K562 (cell line): ENCODE measurements around the gene TXNRD2. TPM values are rescaled to one million over a fixed set of nuclear protein-coding genes. Genes with fewer than 3 reads are reported as not detected.

ENCODE experiments used
- ARHGAP35 ChIP-seq: fragments of 450-650 bp; IDR thresholded peaks from 2 replicates; pipeline ENCODE4 v1.6.1; 2018; ENCODE audit not compliant: partially characterized antibody
- CHD1 ChIP-seq: fragments of 200-600 bp; sonication (generic); IDR thresholded peaks from one replicate; pipeline ENCODE4 v1.6.1; 2012; ENCODE audit warnings: mild to moderate bottlenecking, moderate library complexity, low read length, inconsistent platforms
- ERF ChIP-seq: fragments of 450-650 bp; formaldehyde crosslinking; IDR thresholded peaks from 2 replicates; pipeline ENCODE4 v1.4.0; 2020; ENCODE audit warnings: mild to moderate bottlenecking, mixed read lengths
- FOXA1 ChIP-seq: fragments of 450-650 bp; IDR thresholded peaks from 2 replicates; pipeline ENCODE4 v1.6.1; 2016; ENCODE audit warnings: mild to moderate bottlenecking, borderline replicate concordance
- FOXP1 ChIP-seq: sonication (generic); formaldehyde crosslinking; IDR thresholded peaks from 2 replicates; pipeline ENCODE4 v1.8.0; 2022; ENCODE audit warnings: mild to moderate bottlenecking, missing genetic modification reagents
- HEY1 ChIP-seq: fragments of 250-450 bp; sonication (Bioruptor Pico); IDR thresholded peaks from 2 replicates; pipeline ENCODE4 v1.5.0; 2020; ENCODE audit warnings: mild to moderate bottlenecking, moderate library complexity, borderline replicate concordance
- HSF4 ChIP-seq: fragments of 250-450 bp; sonication (Bioruptor Pico); IDR thresholded peaks from 2 replicates; pipeline ENCODE4 v2.1.2; 2022; ENCODE audit warnings: mild to moderate bottlenecking, moderate library complexity, borderline replicate concordance
- ILK ChIP-seq: fragments of 450-650 bp; IDR thresholded peaks from 2 replicates; pipeline ENCODE4 v1.6.1; 2016; ENCODE audit warnings: missing genetic modification characterization, low read depth, mild to moderate bottlenecking, missing compliant biosample characterization, moderate library complexity, borderline replicate concordance
- NBN ChIP-seq: fragments of 450-650 bp; IDR thresholded peaks from 2 replicates; pipeline ENCODE4 v1.6.1; 2016; ENCODE audit warnings: low read depth, mild to moderate bottlenecking
- NCOA1 ChIP-seq: fragments of 450-650 bp; IDR thresholded peaks from 2 replicates; pipeline ENCODE4 v1.6.1; 2016; ENCODE audit warnings: low read depth
- RAD51 ChIP-seq: fragments of 450-650 bp; IDR thresholded peaks from 2 replicates; pipeline ENCODE4 v1.7.1; 2016; ENCODE audit warnings: low read depth, mild to moderate bottlenecking, borderline replicate concordance
- ZNF212 ChIP-seq: fragments of 450-650 bp; formaldehyde crosslinking; IDR thresholded peaks from 2 replicates; pipeline ENCODE4 v1.4.0; 2020; ENCODE audit warnings: mild to moderate bottlenecking
- ZNF263 ChIP-seq: sonication (generic); formaldehyde crosslinking; IDR thresholded peaks from 2 replicates; pipeline ENCODE4 v1.8.0; 2022; ENCODE audit warnings: mild to moderate bottlenecking, missing genetic modification reagents, borderline replicate concordance
- ZNF778 ChIP-seq: fragments of 450-650 bp; formaldehyde crosslinking; IDR thresholded peaks from 2 replicates; pipeline ENCODE4 v1.4.0; 2020; ENCODE audit warnings: mild to moderate bottlenecking, moderate library complexity
- polyA plus RNA-seq, 8 experiments: library from polyadenylated mRNA; depleted of rRNA in 4 of 8; stranded (reverse) in 5 of 8; unstranded in 3 of 8; fragments of >200 nt; fragmentation: Nextera tagmentation in 2 of 8; fragmentation: Illumina TruSeq in 1 of 8; extraction: Ambion mirVana in 2 of 8; extraction: Trizol in 1 of 8; gene quantifications; 2 replicates each; pipeline versions ENCODE4 v1.2.1 to v1.2.3, GENCODE V29; 2011 to 2014; ENCODE audit warnings: inconsistent platforms in 1 of 8, missing spikeins in 1 of 8
- total RNA-seq, 7 experiments: library from RNA; depleted of rRNA in 6 of 7; stranded (reverse); fragments of >200 nt in 6 of 7; fragmentation: Illumina TruSeq in 2 of 7; extraction: Trizol in 2 of 7; gene quantifications; 2 replicates each; pipeline versions ENCODE4 v1.2.1 to v1.2.3, GENCODE V29; 2011 to 2021; ENCODE audit warnings: low replicate concordance in 1 of 7
- TF ChIP-seq, protein P1 (sequence below): sonication (generic); formaldehyde crosslinking; IDR thresholded peaks from 2 replicates; pipeline ENCODE4 v1.8.1; 2023; ENCODE audit warnings: mild to moderate bottlenecking, missing genetic modification reagents
- TF ChIP-seq, protein P2 (sequence below), 2 experiments: fragments of 250-450 bp in 1 of 2; fragments of 450-650 bp in 1 of 2; sonication (Bioruptor Pico) in 1 of 2; IDR thresholded peaks; 2 replicates each; pipeline versions ENCODE4 v1.6.1 to v1.8.0; 2016 to 2021; ENCODE audit warnings: mild to moderate bottlenecking in 2 of 2, moderate library complexity in 2 of 2, missing compliant biosample characterization in 1 of 2, missing genetic modification characterization in 1 of 2
- TF ChIP-seq, protein P3 (sequence below): fragments of 250-450 bp; sonication (Bioruptor Pico); IDR thresholded peaks from 2 replicates; pipeline ENCODE4 v1.8.0; 2021; ENCODE audit warnings: moderate library complexity, mild to moderate bottlenecking, inconsistent platforms
- TF ChIP-seq, protein P4 (sequence below): fragments of 450-650 bp; formaldehyde crosslinking; conservative IDR thresholded peaks from 2 replicates; pipeline ENCODE4 v1.4.0; 2022; ENCODE audit warnings: mild to moderate bottlenecking, missing genetic modification characterization
- TF ChIP-seq, protein P5 (sequence below): sonication (generic); formaldehyde crosslinking; IDR thresholded peaks from 2 replicates; pipeline ENCODE4 v1.8.1; 2022; ENCODE audit warnings: missing genetic modification reagents
- TF ChIP-seq, protein P6 (sequence below): fragments of 250-450 bp; sonication (Bioruptor Pico); IDR thresholded peaks from 2 replicates; pipeline ENCODE4 v1.4.0; 2020; ENCODE audit warnings: mild to moderate bottlenecking, moderate library complexity

The TXNRD2 gene
- total and polyA plus RNA-seq, 9 of the 15 experiments (the other 6 are each of a cell fraction or from before 2014, with no cell fraction given): 3.3 to 80.2 (median 49.4) TPM

DNA sequence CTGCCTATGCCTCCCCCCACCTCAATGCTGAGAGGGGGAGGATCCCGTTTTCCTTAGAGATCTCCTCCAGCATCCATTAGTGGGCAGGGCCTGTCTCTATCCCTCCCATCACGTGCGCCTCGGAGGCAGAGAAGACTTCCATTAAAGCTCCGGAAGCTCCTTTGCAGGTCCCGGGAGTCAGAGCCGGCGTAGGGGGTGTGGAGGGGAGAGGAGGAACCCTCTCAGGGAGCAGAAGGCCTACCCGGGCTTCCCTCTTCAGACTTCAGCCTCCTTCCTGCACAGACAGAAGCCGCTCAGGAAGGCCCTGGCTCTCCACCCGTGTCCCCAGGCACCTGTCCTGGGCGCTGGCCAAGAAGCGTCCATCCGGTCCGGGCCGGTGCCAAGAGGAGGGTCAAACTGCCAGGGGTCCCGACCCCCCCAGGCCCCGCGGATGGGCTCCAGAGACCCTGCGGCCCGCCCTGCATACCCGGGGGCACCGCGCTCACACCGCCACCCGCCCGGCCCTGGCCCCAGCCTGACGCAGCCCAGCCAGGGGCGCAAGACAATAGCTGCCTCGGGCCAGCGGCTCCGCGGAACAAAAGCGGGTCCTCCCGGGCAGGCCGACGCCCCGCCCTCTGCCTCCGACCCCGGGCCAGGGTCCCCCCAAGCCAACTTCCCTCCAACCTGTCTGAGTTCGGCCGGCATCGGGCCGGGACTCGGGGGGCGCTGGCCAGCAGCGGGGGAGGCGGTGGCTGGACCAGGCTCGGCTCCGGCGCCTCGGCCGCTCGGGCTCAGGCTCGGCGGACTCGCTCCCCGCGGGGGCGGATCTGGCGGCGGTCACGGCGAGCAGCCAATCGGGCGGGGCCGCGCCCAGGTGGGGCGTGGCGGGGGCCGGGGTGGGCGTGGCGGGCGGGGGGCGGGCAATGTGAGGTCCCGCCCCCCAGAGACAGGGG, 45.1 kb upstream of the TXNRD2 start (continued):
- TF ChIP-seq, protein P1, sequence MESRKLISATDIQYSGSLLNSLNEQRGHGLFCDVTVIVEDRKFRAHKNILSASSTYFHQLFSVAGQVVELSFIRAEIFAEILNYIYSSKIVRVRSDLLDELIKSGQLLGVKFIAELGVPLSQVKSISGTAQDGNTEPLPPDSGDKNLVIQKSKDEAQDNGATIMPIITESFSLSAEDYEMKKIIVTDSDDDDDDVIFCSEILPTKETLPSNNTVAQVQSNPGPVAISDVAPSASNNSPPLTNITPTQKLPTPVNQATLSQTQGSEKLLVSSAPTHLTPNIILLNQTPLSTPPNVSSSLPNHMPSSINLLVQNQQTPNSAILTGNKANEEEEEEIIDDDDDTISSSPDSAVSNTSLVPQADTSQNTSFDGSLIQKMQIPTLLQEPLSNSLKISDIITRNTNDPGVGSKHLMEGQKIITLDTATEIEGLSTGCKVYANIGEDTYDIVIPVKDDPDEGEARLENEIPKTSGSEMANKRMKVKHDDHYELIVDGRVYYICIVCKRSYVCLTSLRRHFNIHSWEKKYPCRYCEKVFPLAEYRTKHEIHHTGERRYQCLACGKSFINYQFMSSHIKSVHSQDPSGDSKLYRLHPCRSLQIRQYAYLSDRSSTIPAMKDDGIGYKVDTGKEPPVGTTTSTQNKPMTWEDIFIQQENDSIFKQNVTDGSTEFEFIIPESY (CRISPR knock-in tag): no peak
- TF ChIP-seq, protein P2, sequence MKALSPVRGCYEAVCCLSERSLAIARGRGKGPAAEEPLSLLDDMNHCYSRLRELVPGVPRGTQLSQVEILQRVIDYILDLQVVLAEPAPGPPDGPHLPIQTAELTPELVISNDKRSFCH (CRISPR knock-in tag; IDR thresholded peaks at IDR 0.05): no peak
- TF ChIP-seq, protein P2 (tag; IDR thresholded peaks at IDR 0.05): peak; percentile 83
- TF ChIP-seq HEY1 (no peak), FOXA1 (no peak), ZNF212 (CRISPR knock-in tag) (no peak; the same call in 1 of the 2 replicates), ARHGAP35 (no peak), NBN (no peak), ERF (CRISPR knock-in tag) (peak; percentile 94), CHD1 (peak; percentile 70), RAD51 (peak; percentile 45; the same call in 1 of the 2 replicates), ILK (tag) (no peak), NCOA1 (no peak), ZNF778 (CRISPR knock-in tag) (no peak), HSF4 (CRISPR knock-in tag) (no peak), FOXP1 (CRISPR knock-in tag) (no peak), ZNF263 (no peak)
- TF ChIP-seq, protein P3, sequence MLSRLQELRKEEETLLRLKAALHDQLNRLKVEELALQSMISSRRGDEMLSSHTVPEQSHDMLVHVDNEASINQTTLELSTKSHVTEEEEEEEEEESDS (CRISPR knock-in tag): no peak
- TF ChIP-seq, protein P4, sequence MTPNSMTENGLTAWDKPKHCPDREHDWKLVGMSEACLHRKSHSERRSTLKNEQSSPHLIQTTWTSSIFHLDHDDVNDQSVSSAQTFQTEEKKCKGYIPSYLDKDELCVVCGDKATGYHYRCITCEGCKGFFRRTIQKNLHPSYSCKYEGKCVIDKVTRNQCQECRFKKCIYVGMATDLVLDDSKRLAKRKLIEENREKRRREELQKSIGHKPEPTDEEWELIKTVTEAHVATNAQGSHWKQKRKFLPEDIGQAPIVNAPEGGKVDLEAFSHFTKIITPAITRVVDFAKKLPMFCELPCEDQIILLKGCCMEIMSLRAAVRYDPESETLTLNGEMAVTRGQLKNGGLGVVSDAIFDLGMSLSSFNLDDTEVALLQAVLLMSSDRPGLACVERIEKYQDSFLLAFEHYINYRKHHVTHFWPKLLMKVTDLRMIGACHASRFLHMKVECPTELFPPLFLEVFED (CRISPR knock-in tag): no peak; the same call in 1 of the 2 replicates
- TF ChIP-seq, protein P5, sequence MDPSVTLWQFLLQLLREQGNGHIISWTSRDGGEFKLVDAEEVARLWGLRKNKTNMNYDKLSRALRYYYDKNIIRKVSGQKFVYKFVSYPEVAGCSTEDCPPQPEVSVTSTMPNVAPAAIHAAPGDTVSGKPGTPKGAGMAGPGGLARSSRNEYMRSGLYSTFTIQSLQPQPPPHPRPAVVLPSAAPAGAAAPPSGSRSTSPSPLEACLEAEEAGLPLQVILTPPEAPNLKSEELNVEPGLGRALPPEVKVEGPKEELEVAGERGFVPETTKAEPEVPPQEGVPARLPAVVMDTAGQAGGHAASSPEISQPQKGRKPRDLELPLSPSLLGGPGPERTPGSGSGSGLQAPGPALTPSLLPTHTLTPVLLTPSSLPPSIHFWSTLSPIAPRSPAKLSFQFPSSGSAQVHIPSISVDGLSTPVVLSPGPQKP (CRISPR knock-in tag): no peak
- TF ChIP-seq, protein P6, sequence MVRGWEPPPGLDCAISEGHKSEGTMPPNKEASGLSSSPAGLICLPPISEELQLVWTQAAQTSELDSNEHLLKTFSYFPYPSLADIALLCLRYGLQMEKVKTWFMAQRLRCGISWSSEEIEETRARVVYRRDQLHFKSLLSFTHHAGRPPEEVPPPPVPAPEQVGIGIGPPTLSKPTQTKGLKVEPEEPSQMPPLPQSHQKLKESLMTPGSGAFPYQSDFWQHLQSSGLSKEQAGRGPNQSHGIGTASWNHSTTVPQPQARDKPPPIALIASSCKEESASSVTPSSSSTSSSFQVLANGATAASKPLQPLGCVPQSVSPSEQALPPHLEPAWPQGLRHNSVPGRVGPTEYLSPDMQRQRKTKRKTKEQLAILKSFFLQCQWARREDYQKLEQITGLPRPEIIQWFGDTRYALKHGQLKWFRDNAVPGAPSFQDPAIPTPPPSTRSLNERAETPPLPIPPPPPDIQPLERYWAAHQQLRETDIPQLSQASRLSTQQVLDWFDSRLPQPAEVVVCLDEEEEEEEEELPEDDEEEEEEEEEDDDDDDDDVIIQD (CRISPR knock-in tag): peak; percentile 39; the same call in 1 of the 2 replicates
